Bone marrow (tissue), 2 donors: Measurements from ENCODE around the gene NSD2.
"Not testable (repeated sequence)": the region's sequence is repeated elsewhere in the genome, so short reads cannot be mapped to it uniquely, and the experiment has no call there.

Source experiments
- DNase-seq, 2 donors: peaks; one replicate each; lab custom pipeline; 2025; lab: John Stamatoyannopoulos, UW

NSD2 gene

DNA sequence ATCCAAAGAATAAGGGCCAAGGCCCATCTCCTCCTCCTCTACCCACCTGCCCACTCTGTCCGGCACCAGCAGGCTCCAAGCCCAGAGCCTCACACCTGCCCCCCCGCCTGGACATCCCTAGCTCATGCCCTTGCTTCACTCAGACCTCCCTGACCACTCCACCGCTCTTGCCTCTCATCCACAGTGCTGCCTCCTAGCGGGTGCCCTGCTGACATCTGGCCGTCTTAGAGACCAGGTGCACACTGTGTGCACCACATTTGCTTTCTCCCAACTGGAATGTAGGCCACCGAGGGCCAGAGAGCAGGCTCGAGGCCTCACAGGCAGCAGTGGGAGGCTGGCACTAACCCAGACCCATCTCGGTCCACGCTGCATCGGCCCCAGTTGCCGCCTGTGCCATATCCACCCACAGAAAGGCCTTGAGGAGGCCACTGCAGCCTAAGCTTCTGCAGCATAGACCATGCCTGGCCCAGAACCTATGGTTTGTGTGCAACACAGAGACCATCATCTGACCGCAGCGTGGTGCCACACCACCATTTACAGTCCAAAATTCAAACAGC, 28.8 kb upstream of the NSD2 start:
- no peak for DNase-seq

DNA sequence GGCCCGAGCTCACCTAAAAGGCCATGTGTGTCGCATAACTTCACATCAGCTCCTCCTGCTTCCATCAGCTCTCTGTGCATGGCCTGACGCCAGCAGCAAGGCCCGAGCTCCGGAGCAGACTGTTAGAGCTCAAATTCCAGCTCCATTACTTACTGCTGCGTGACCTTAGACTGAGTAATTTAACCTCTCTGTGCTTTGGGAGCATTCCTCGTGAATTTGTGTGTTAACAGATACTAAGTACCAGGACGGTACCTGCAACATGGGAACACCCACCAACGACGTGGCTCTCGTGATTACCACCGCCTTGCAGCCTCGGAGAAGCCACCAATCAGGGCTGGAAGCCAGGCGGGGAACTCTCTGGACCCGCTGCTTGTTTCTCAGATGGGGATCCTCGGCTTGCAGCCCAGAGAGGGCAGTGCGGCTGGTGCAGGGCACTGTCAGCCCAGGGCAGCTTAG, 28.2 kb upstream of the NSD2 start:
- DNase-seq: no peak

DNA sequence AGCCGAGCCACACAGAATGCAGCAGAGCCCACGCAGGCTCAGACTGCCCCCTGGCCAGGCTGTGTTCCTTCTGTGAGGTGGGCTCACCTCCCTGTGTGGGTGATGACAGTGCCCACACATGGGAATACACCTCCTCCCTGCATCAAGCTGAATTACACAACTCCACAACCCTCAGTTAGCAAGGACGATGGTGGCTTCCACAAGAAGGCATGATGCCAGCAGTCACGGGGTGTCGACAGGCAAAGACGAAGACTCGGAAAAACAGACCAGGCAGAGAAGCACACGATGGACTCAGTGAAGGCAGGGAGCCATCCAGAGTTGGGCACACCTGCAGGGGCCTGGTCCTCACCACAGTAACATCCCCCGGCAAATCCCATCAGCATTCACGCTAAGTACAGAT, 27.3 kb upstream of the NSD2 start:
- DNase-seq: no peak

DNA sequence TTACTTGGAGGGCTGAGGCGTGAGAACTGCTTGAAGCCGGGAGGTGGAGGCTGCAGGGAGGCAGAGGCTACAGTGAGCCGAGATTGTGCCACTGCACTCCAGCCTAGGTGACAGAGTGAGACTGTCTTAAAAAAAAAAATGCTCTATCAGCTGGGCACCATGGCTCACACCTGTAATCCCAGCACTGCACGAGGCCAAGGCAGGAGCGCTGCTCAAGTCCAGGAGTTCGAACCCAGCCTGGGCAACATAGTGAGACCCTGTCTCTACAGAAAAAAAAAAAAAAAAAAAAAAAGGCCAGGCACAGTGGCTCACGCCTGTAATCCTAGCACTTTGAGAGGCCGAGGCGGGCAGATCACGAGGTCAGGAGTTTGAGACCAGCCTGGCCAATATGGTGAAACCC, 26.6 kb upstream of the NSD2 start:
- DNase-seq: not testable (repeated sequence)

DNA sequence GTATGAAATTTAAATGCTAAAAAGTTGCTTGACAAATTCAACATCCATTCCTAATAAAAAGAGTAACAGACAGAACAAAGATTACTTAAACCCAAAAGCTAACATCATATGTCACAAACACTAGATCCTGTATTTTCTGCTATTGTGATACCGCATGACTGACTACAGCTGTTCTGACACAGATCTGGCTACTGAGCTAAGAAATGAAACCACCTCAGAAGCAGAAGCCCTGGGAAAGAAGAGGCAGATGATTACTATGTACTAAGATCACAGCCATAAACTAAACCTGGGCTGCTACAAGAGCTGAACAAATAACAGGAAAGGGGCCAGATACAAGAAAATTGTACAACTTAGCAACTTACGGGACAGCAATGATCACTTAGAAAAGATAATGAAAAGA, 24.6 kb upstream of the NSD2 start:
- DNase-seq: no peak

DNA sequence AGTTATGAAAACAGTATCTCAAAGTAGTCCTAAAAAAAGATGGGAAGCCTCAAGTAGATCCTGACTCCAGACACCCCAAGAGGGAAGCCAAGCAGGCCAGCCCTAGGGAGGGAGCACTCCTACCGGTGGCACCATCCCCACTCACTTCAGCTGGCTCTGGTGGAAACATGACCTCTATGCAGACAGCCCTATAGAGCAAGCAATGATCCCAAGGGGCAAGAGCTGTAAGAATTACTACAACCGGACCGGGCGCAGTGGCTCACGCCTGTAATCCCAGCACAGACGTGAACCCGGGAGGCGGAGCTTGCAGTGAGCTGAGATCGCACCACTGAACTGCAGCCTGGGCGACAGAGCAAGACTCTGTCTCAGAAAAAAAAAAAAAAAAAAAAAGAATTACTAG, 20.9 kb upstream of the NSD2 start:
- DNase-seq: no peak

DNA sequence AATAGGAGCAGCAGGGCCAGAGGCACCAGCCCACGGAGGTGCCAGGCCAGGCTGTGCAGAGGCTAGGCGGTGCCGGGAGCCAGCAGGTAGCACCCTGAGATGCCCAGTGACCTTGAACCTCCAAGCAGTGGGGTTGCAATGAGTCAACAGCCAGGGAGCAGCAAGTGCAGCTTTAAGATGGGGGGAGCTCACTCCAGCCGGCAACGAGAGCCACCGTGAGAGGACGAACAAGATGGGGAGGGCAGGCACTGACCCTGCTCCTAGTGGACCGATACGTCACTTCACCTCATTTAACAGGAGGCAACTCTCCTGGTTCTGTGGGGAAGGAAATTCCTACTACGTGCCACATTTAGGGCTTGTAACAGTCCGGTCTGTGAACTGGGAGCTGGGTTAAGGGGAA, 20.0 kb upstream of the NSD2 start:
- DNase-seq: no peak

DNA sequence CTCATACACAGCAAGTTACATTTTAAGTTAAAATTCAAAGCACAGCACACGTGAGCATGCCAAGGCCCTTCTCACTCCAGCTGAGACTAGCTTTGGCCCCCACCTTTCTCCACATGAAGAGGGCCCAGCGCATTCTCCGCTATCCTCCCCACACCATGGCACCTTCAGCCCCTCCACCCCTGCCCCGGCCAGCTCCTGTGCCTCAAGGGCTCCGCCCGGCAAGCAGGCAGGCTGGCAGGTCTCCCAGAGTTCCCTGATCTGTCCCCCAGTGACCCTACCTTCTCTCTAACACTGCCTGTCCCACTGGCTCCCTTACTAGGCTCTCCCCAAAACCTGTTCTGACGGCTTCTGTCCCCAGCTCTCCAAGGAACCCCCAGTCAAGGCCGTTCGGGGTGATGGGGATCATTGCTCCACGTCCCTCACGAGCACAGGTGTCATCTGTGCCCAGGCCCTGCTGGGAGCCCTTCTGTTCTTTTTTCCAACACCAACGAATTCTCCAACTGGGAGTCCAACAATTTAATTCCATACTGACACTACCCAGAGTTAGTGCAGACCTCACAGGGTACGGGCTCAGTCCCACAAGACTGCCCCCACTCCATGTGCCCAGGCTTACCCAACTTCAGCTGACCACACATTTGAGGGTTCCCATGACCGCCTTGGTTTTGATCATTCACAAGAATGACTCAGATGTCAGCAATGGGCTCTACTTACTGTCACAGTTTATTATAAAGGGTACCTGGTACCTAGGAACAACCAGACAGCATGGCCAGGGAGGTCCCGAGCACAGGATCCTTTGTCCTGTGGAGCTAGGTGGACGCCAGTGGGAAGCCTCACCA, 19.4 kb upstream of the NSD2 start:
- no peak for DNase-seq

DNA sequence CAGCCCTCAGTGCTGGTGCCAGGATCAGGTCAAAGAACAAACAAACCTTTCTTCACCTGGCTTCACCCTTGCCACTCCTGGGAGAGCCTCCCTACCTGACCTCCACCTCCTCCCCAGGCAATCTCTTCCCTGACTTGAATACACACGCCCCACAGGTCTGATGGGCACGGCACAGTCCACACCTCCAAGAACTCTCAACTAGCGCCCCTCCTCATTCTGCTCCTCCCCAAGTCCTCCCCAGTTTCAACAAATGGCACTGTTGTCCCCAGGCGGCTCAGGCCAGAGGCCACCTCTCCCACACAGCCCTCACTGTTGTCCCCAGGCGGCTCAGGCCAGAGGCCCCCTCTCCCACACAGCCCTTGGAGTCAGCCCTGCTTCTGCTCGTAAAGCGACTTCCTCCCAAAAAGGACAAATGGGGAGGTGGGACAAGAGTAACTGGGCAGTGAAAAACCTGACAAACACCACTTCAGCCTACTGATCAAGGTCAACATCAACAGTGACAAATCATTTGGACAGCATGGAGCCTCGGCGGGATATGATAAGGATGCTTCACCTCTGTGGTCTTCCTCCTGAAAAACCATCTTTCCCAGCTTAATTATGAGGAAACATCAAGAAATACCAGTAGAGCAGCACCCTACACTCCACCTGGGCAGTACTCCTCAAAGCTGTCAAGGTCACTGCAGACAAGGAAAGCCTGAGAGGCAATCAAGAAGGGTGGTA, 18.1 kb upstream of the NSD2 start:
- DNase-seq: no peak

DNA sequence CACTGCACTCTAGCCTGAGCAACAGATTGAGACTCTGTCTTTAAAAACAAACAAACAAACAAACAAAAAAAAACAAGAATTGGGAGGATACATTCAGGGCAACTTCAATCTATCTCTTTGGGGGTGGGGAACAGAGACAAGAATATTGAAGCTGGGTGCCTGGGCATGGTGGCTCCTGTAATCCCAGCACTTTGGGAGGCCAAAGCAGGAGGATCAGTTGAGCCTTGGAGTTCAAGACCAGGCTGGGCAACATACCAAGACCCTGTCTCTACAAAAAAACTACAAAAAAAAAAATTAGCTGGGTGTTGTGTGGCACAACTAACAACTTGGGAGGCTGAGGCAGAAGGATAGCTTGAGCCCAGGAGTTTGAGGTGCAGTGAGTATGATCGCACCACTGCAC, 16.4 kb upstream of the NSD2 start:
- DNase-seq: no peak

DNA sequence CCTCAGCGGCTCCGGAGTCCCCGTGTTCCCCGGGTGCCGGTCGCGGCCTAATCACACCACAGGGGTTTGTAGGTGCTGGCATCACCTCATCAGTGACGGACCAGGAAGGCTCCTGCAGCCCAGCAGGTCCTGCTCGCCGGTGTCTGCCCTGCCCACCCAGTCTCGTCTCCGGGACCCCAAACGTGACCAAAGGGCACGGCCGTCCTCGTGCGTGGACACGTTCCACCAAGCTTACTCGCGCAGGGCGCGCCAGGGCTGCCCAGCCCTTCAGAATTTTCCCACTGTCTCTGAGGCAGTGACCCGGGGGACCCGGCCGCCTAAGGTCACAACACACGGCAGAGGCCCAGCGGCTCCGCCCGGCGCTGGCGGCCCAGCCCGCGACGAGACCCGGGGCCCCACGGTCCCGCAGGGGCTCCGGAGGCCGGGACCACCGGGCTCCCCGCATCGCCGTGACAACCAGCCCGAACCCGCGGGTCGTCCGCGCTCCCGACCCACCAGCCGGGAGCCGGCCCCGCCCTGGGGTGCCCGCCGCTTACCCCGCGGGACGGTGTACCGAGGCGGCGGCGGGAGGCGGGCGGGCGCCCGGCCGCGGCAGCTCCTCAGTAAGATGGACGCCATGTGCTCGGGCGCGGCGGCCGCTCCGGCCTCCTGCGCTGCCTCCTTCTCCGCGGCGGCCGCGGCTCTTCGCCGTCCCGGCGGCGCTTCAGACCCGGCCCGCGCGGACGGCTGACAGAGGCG, 15.7 kb upstream of the NSD2 start:
- DNase-seq: no peak

DNA sequence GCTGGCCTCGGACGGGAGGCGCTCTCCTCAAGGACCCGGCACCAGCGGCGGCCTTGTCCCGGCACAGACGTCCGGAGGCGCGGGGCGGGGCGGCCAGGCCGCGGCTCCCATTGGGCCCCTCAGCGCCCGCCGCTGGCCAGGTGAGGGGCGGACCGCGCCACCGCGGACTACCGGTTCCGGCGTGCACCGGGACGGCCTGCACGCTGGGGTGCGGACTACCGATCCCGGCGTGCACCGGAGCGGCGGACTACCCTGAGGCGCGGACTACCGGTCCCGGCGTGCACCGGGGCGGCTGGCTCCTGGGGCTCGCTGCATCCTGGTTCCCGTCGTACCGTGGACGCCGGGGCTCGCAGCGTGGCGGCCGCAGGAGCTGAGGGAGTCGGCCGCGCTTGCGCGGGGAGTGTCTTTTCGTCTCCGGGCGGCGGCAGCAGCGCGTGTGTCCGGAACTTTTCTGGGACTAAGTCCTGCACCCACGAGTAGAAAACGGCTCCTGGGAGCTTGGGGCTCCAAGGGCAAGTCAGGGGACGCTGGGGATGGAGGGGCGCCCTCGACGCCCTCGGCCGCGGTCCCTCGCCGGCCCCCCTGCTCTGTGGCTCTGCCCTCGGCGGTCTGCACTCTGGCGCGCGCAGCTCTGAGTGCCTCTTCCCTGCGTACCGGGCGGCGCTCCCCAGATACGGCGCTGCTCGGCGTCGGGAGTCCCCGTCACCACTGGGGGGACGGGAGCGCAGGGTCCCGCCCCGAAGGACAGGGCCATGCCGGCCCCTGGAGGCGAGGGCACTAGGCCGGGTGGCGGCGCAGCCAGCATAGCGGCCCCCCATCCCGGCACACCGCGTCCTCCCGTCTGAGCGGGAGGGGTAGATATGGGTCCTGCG, 14.9 kb upstream of the NSD2 start, which contains the start of gene LETM1:
LETM1 (minus strand) TSS at position 86 of the 872 bp plus-strand sequence. CDS start 206 bp downstream, outside the sequence.
- peak; percentile 68 to 75 for DNase-seq

DNA sequence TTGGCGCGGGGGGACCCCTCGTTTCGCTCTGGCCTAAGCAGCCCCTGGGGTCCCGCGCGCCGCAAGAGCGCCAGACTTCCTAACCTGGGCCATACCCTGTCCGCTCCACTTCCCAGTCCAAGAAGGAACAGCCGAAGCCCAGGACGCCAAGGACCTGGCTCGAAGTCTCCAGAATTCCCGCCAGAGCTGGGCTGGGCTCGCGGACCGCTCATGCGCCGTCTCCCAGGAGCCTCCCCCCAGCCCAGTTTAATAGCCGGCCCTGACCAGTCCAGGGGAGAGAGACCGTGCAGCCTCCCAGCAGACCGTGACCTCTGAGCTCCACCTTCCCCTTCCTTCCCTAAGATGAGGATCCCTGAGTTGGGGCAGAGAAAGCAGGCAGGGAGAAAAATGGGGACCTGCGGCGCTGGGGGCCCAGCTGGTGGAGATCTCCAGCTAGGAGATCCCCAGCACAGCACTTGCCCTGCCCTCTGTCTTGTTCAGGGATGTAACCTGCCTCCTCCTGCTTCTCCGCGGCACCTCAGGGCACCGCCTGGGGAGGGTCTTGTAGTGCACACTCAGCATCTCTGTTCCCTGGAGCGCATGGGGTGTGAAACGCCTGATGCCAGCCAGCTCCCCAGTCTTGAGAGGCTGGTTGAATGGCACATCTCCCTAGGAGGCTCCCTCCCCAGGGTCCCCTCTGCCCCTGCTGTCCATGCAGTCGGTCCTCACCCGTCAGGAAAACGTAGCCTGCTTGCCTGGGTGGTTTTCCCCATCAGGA, 14.1 kb upstream of the NSD2 start:
- DNase-seq: no peak

DNA sequence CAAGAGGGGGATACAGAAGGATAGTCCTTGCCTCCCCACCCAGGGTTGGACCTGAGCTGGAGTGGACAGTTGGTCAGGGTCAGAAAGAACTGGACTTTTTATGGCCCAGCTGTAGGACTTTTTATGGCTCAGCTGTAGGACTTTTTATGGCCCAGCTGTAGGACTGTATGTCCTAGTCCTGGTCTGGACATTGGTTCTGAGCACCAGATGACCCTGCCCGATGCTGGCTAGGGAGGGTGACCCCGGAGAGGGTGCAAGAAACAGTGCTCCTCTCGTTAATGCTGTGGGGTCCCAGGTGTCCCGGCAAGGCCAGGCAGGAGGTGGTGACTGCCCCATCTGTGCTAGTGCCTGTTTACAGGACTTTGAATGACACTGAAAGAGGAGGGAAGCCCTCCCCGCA, 13.3 kb upstream of the NSD2 start:
- DNase-seq: no peak

DNA sequence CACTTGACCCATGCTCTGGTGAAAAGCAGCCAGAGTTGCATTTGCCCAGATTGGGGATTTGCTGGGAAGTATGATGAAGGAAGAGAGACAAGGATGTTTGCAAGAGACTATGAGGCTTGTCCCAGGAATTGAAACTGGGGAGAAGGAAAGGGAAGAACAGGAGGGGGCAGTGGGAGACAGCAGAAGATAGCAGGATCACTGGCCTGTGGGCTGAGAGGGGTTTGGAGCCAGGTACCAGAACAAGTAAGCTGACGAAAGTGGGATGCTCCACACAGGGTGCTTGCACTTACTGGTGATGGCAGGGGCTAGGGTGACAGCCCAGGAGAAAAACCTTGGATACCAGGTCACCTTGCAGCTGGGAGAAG, 11.8 kb upstream of the NSD2 start:
- no peak for DNase-seq

DNA sequence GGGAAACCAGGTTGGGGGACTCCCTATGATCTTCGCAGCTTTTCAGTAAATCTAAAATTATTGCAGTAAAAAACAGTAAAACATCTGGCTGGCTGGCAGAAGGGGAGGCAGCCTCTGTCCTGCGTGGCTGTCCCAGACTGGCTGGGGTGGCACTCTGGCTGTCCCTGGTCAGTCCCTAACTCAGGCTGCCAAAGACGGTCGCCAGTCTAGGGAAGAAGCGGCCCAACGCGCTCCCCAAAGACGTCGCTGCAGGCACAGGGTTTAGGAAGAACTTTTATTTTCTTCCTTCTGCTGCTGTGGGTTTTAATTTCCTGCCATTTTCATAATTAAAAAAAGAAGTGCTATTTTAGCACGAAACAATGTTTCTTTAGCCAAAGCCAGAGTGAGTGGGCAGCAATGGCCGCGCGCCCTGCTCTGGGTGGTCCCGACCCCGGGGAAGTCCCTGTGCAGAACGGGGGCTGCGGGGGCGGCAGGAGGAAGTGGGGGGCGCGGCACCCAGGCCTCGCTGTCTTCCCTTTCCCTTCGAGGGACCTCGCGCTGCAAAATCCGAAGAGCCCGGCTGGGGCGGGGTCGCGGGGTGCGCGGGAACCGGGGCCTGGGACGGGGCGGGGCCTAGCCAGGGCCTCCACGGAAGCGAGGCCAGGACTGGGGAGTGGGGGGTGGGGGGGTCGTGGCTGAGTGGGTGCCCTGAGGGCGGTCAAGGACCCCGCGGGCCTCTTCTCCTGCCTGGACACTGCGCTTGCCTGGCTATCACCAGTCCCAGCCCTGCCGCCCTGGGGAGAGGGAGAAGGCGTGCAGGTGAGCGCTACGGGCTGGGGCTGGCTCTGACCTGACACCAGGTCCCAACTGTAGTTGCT, 8.9 kb upstream of the NSD2 start:
- DNase-seq: no peak

DNA sequence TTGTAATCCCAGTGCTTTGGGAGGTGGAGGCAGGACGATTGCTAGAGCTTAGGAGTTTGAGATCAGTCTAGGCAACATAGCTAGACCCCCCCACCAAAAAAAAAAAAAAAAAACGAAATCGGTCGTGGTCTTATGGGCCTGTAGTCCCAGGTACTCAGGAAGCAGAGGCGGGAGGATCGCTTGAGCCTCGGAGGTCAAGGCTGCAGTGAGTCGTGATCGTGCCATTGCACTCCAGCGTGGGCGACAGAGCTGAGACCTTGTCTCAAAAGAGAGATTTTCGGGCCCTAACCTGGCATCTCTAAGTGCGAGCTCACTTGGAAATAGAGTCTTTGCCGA, 8.3 kb upstream of the NSD2 start:
- DNase-seq: no peak

DNA sequence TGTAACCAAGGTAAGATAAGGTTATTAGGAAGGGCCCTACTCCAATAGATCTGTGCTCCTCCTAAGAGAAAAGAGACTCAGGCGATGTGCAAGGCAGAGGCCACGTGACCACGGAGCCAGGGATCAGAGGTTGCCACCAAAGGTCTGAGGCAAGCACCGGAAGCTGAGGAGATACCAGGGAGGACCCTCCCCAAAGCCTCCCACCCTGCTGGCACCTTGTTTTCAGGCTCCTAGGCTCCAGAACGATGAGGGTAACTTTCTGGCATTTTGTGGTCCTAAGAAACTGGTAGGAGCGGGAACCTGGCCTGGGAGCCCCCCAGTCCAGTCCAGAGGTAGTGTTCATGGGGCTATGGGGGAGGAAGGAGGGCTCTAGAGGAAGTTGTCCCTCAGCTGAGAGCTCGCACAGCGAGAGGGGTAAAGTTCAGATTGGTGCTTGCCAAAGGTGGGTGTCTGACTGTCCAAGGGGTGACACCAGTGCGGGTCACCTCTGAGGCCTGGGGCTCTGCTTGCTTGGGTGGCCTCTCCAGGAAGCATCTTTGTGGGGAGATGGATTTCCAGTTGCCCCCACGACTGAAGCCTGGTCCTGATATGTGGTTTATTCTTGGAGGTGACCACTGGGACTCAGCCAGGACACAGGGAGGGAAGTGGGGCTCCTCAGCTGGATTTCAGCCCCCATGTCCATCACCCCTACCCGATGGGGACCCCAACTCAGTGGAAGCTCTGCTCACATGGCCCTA, 7.7 kb upstream of the NSD2 start:
- DNase-seq: no peak
